Neural progenitor cell (in vitro differentiated cells): Measurements from ENCODE around the gene GPR132.

ENCODE experiments used
- CTCF ChIP-seq: fragments of 200-600 bp; sonication (generic); IDR thresholded peaks from 2 replicates; pipeline ENCODE4 v1.5.1; 2017; ENCODE audit warnings: antibody characterized with exemption, mild to moderate bottlenecking
- EZH2 ChIP-seq: fragments of 200-600 bp; sonication (generic); IDR thresholded peaks from 2 replicates; pipeline ENCODE4 v1.6.1; 2017; ENCODE audit warnings: antibody characterized with exemption, mild to moderate bottlenecking, moderate library complexity
- EZH2phosphoT487 ChIP-seq: fragments of 200-600 bp; sonication (generic); IDR thresholded peaks from 2 replicates; pipeline ENCODE4 v1.6.1; 2017; ENCODE audit warnings: antibody characterized with exemption

- TF ChIP-seq CTCF (no peak), EZH2 (no peak), EZH2phosphoT487 (no peak)
Measured at GRCh38 chr14:105077649-105077995, 12.4 kb upstream of the GPR132 start.
